ENCODE results near the gene LAPTM5.
"Not testable (repeated sequence)": the region's sequence is repeated elsewhere in the genome, so short reads cannot be mapped to it uniquely, and the experiment has no call there.

Gene LAPTM5

GRCh38 chr1:30757352-30758120 lies at the start of gene LAPTM5:
Gene LAPTM5, minus strand, starts transcription at chr1:30757774. Its CDS starts 29 bp downstream, at chr1:30757745.
- DNase-seq = no peak

GRCh38 chr1:30806381-30807317 lies 49.1 kb upstream of the LAPTM5 start:
- DNase-seq = no peak

- DNase-seq = no peak
These were observed 47.9 kb upstream of the LAPTM5 start for GRCh38 chr1:30805304-30806003.

GRCh38 chr1:30804822-30805221 lies 47.2 kb upstream of the LAPTM5 start:
- DNase-seq = no peak

- DNase-seq = no peak
These were observed 46.8 kb upstream of the LAPTM5 start for GRCh38 chr1:30804352-30804751.

GRCh38 chr1:30803562-30803961 lies 46.0 kb upstream of the LAPTM5 start:
- no peak for DNase-seq

- DNase-seq = no peak
These were observed 44.2 kb upstream of the LAPTM5 start for GRCh38 chr1:30801771-30802198.

- no peak for DNase-seq
These were observed 41.6 kb upstream of the LAPTM5 start for GRCh38 chr1:30799233-30799511.

- no peak for DNase-seq
These were observed 41.0 kb upstream of the LAPTM5 start for GRCh38 chr1:30798389-30799232.

- DNase-seq = no peak
These were observed 37.5 kb upstream of the LAPTM5 start for GRCh38 chr1:30795026-30795425.

GRCh38 chr1:30794260-30794659 lies 36.7 kb upstream of the LAPTM5 start:
- no peak for DNase-seq

- no peak for DNase-seq
These were observed 35.6 kb upstream of the LAPTM5 start for GRCh38 chr1:30793209-30793608.

GRCh38 chr1:30791868-30792267 lies 34.3 kb upstream of the LAPTM5 start:
- no peak for DNase-seq

GRCh38 chr1:30790850-30791778 lies 33.5 kb upstream of the LAPTM5 start:
- no peak for DNase-seq

GRCh38 chr1:30790256-30790525 lies 32.6 kb upstream of the LAPTM5 start:
- not testable (repeated sequence) for DNase-seq

GRCh38 chr1:30789388-30790255 lies 32.0 kb upstream of the LAPTM5 start:
- DNase-seq = no peak

GRCh38 chr1:30788580-30789387 lies 31.2 kb upstream of the LAPTM5 start:
- DNase-seq = no peak

- no peak for DNase-seq
These were observed 30.4 kb upstream of the LAPTM5 start for GRCh38 chr1:30787856-30788495.

- no peak for DNase-seq
These were observed 29.7 kb upstream of the LAPTM5 start for GRCh38 chr1:30787266-30787665.

Data from GOT3 (cell line).